GM12878 (cell line): ENCODE results near the gene PRDM16. TPM values are rescaled to one million over a fixed set of nuclear protein-coding genes. Genes with fewer than 3 reads are reported as not detected.

Experiments
- ATAC-seq: fragments of 200-7000 bp; cut with Tn5 transposase; 3 replicates; pipeline ENCODE4 v1.9.1; 2020; ENCODE audit warnings: mild to moderate bottlenecking, moderate library complexity
- BruUV-seq: library from RNA; stranded (reverse); fragments of 400-500 nt; replicated peaks from 2 replicates; lab custom pipeline; 2021; lab: Mats Ljungman, UMichigan
- CTCF ChIA-PET: fragments of 300-600 bp; sonication (Branson Sonifier 250); formaldehyde crosslinking; extraction: SDS; loops from one replicate; lab custom pipeline; 2021; ENCODE audit warnings: inconsistent platforms; lab: Yijun Ruan, JAX
- POLR2A ChIA-PET: fragments of 350-600 bp; formaldehyde crosslinking; extraction: SDS; loops from one replicate; lab custom pipeline; 2021; ENCODE audit warnings: inconsistent platforms; lab: Charles Lee
- RAD21 ChIA-PET: fragments of 300-600 bp; sonication (Branson Sonifier 250); formaldehyde crosslinking; loops from one replicate; lab custom pipeline; 2023; ENCODE audit warnings: antibody characterized with exemption; ENCODE audit not compliant: unreplicated experiment; lab: Charles Lee
- SMC1A ChIA-PET: fragments of 300-600 bp; sonication (Branson Sonifier 250); formaldehyde crosslinking; loops from one replicate; lab custom pipeline; 2023; ENCODE audit not compliant: unreplicated experiment, uncharacterized antibody; lab: Charles Lee
- DNase-seq: peaks from one replicate; pipeline ENCODE4 v3.0.0-alpha.2; 2011; ENCODE audit warnings: low read depth, low spot score
- FAIRE-seq: peaks from 3 replicates; lab custom pipeline; 2011; peaks lifted over from hg19 to GRCh38; lab: Jason Lieb, UNC
- H2AFZ ChIP-seq: 2 replicates; pipeline ENCODE4 v1.6.0; 2011; ENCODE audit warnings: low read depth, low read length, control low read depth; ENCODE audit not compliant: control insufficient read depth
- H3K27ac ChIP-seq: 2 replicates; pipeline ENCODE4 v1.5.1; 2011; ENCODE audit warnings: control low read depth; ENCODE audit not compliant: control insufficient read depth, insufficient read depth
- H3K27me3 ChIP-seq, 2 experiments: replicated peaks in 1 of 2; 2 replicates each; pipeline versions ENCODE4 v1.6.0 to v1.6.1; 2011; ENCODE audit warnings: low read length in 1 of 2; ENCODE audit not compliant: control insufficient read depth in 2 of 2, insufficient read depth in 2 of 2
- H3K36me3 ChIP-seq, 2 experiments: 2 replicates each; pipeline ENCODE4 v1.5.1; 2011; ENCODE audit warnings: low read length in 1 of 2; ENCODE audit not compliant: control insufficient read depth in 2 of 2, insufficient read depth in 2 of 2
- H3K4me1 ChIP-seq: 2 replicates; pipeline ENCODE4 v1.6.1; 2011; ENCODE audit warnings: mild to moderate bottlenecking, low read length, moderate library complexity, mixed read lengths; ENCODE audit not compliant: control insufficient read depth, insufficient read depth
- H3K4me2 ChIP-seq: 2 replicates; pipeline ENCODE4 v1.6.0; 2011; ENCODE audit warnings: control low read depth; ENCODE audit not compliant: control insufficient read depth, insufficient read depth
- H3K4me3 ChIP-seq: fragments of 200-600 bp; sonication (generic); 2 replicates; pipeline ENCODE4 v1.5.1; 2016
- H3K79me2 ChIP-seq: 2 replicates; pipeline ENCODE4 v1.6.0; 2011; ENCODE audit warnings: low read length; ENCODE audit not compliant: control insufficient read depth, insufficient read depth
- H3K9ac ChIP-seq: 2 replicates; pipeline ENCODE4 v1.8.0; 2011; ENCODE audit warnings: low read length, control low read depth, mixed read lengths; ENCODE audit not compliant: control insufficient read depth, insufficient read depth
- H3K9me3 ChIP-seq: replicated peaks from 3 replicates; pipeline ENCODE4 v1.5.1; 2011; ENCODE audit warnings: mild to moderate bottlenecking, low read length; ENCODE audit not compliant: control insufficient read depth, insufficient read depth
- H4K20me1 ChIP-seq: 2 replicates; pipeline ENCODE4 v1.6.0; 2011; ENCODE audit not compliant: control insufficient read depth, insufficient read depth
- BRCA1 ChIP-seq: IDR thresholded peaks from 2 replicates; pipeline ENCODE4 v1.6.1; 2011; ENCODE audit warnings: low read depth, low read length, improper control_type of control experiment
- CBFB ChIP-seq: IDR thresholded peaks from 2 replicates; pipeline ENCODE4 v1.6.1; 2016; ENCODE audit warnings: antibody characterized with exemption, low read depth
- HDAC2 ChIP-seq: fragments of 200-600 bp; sonication (generic); IDR thresholded peaks from 2 replicates; pipeline ENCODE4 v1.6.1; 2017
- HDAC6 ChIP-seq: fragments of 200-600 bp; sonication (generic); IDR thresholded peaks from one replicate; pipeline ENCODE4 v1.8.0; 2017; ENCODE audit warnings: antibody characterized with exemption; ENCODE audit not compliant: unreplicated experiment
- NBN ChIP-seq: fragments of 450-650 bp; IDR thresholded peaks from 2 replicates; pipeline ENCODE4 v1.6.1; 2016
- NFYA ChIP-seq: IDR thresholded peaks from 2 replicates; pipeline ENCODE4 v1.6.1; 2011; ENCODE audit warnings: low read depth, mild to moderate bottlenecking, low read length, improper control_type of control experiment, borderline replicate concordance
- RELB ChIP-seq: fragments of 450-650 bp; IDR thresholded peaks from 2 replicates; pipeline ENCODE4 v1.6.1; 2017; ENCODE audit warnings: low read depth, mild to moderate bottlenecking, moderate library complexity
- SMAD1 ChIP-seq: fragments of 450-650 bp; IDR thresholded peaks from 2 replicates; pipeline ENCODE4 v1.6.1; 2018; ENCODE audit warnings: mild to moderate bottlenecking, low read depth; ENCODE audit not compliant: partially characterized antibody
- TARDBP ChIP-seq: IDR thresholded peaks from 2 replicates; pipeline ENCODE4 v1.6.1; 2016; ENCODE audit warnings: borderline replicate concordance
- ZBTB40 ChIP-seq: fragments of 450-650 bp; IDR thresholded peaks from 2 replicates; pipeline ENCODE4 v1.6.1; 2016; ENCODE audit warnings: mild to moderate bottlenecking, moderate library complexity, borderline replicate concordance
- ZNF592 ChIP-seq: fragments of 450-650 bp; IDR thresholded peaks from 2 replicates; pipeline ENCODE4 v1.6.1; 2017; ENCODE audit warnings: mild to moderate bottlenecking, moderate library complexity
- WGBS: methylation state at CpG from one replicate; pipeline ENCODE4 v1.1.6; 2016; ENCODE audit warnings: low lambda C conversion rate; ENCODE audit not compliant: insufficient replicate concordance, insufficient coverage; ENCODE audit errors: missing lambda C conversion rate; 5-methylcytosine and 5-hydroxymethylcytosine counted together
- in situ Hi-C: fragments of 300-500 bp; cut with MboI; formaldehyde crosslinking; loops from 9 replicates; pipeline ENCODE4 v1.14.3; 2018; ENCODE audit warnings: mixed read lengths
- intact Hi-C: fragments of 100-400 bp; cut with micrococcal nuclease; formaldehyde crosslinking; loops from one replicate; pipeline ENCODE4 v1.14.2; 2022; ENCODE audit not compliant: unreplicated experiment
- polyA plus RNA-seq, 11 experiments: library from polyadenylated mRNA; depleted of rRNA in 4 of 11; unstranded in 6 of 11; stranded (reverse) in 5 of 11; fragments of >200 nt; fragmentation: Nextera tagmentation in 4 of 11; fragmentation: Illumina TruSeq in 1 of 11; extraction: Ambion mirVana in 4 of 11; extraction: Trizol in 1 of 11; gene quantifications; 1 replicate in 1 of 11; 2 replicates in 10 of 11; pipeline versions ENCODE4 v1.2.1 to v1.2.3, GENCODE V29; 2011 to 2016; ENCODE audit warnings: inconsistent platforms in 2 of 11, missing spikeins in 2 of 11, low read depth in 1 of 11
- total RNA-seq, 4 experiments: library from RNA; depleted of rRNA in 3 of 4; stranded (reverse); fragments of >200 nt in 3 of 4; fragmentation: Illumina TruSeq in 1 of 4; extraction: Trizol in 1 of 4; gene quantifications; 2 replicates each; pipeline versions ENCODE4 v1.2.1 to v1.2.3, GENCODE V29; 2013 to 2021

Gene PRDM16
- total and polyA plus RNA-seq, 10 of the 15 experiments (the other 5 are each of a cell fraction or from before 2014, with no cell fraction given): 0.03 TPM; not detected in 9

- no peak for FAIRE-seq
- 53% methylated on average over 24 of the region's 24 CpGs for WGBS
- BruUV-seq: no TSS peak
- in situ Hi-C loops: loop anchor here (10.0 kb wide), 1 partner anchor 57 kb away; no protein-coding TSS in a partner anchor
- ChIA-PET SMC1A (no interaction called here), RAD21 (no interaction called here), CTCF (no interaction called here), POLR2A (no interaction called here)
- Histone ChIP-seq H3K27ac (no peak overlapping the region), H3K79me2 (no peaks in the 10 kb centered on the region), H3K36me3 (no peaks in the 10 kb centered on the region), H3K27me3 (no peaks in the 10 kb centered on the region), H3K9ac (no peak overlapping the region), H3K9me3 (no peaks in the 10 kb centered on the region), H3K4me3 (no peak overlapping the region), H2AFZ (no peak overlapping the region), H3K4me2 (no peak overlapping the region), H4K20me1 (no peaks in the 10 kb centered on the region), H3K4me1 (no peaks in the 10 kb centered on the region)
- no peak for DNase-seq
- no peak for ATAC-seq
- intact Hi-C loops: no loop called here
- TF ChIP-seq SMAD1: no peak
- no peak for TF ChIP-seq ZBTB40
- no peak for TF ChIP-seq HDAC6
- no peak for TF ChIP-seq ZNF592
- TF ChIP-seq RELB: no peak
- TF ChIP-seq NFYA: no peak
- no peak for TF ChIP-seq CBFB
- TF ChIP-seq HDAC2: no peak
- no peak for TF ChIP-seq BRCA1
- no peak for TF ChIP-seq TARDBP
- no peak for TF ChIP-seq NBN
These were observed 308.7 kb downstream of the PRDM16 start for GRCh38 chr1:3377604-3378279.
